ENCODE measurements around the gene GCDH. TPM values are rescaled to one million over a fixed set of nuclear protein-coding genes. Genes with fewer than 3 reads are reported as not detected.

GCDH gene
- total and polyA plus RNA-seq, 5 donors from 2014 or later = 15.1 to 40.0 (median 16.3) TPM

- peaks cover 0 to 24% (median 5%) of the 10 kb centered on the region in 4 donors for H3K4me1 Mint-ChIP-seq
- Histone ChIP-seq H3K36me3 (ENCODE audit: control insufficient read depth, insufficient read depth, low read length) (peaks cover 23% of the 10 kb centered on the region), H3K27ac (ENCODE audit: insufficient read depth, low read length, poor library complexity, severe bottlenecking) (no peak overlapping the region), H3K27me3 (ENCODE audit: control insufficient read depth, insufficient read depth, low read length) (no peaks in the 10 kb centered on the region), H3K9me3 (ENCODE audit: control insufficient read depth in 2 of 2, low read length in 2 of 2) (no peaks in the 10 kb centered on the region), H3K4me1 (ENCODE audit: control insufficient read depth, insufficient read depth, low read length, poor library complexity, severe bottlenecking) (peaks cover 4% of the 10 kb centered on the region), H3K4me3 (ENCODE audit: low read depth, low read length) (no peak overlapping the region)
- H3K27ac Mint-ChIP-seq = no peak overlapping the region
- H3K4me3 Mint-ChIP-seq = peak overlapping the region in 1 of 4 donors; percentile 71
- peaks cover 24% of the 10 kb centered on the region for H3K36me3 Mint-ChIP-seq
- peaks cover 0 to 5% (median 2%) of the 10 kb centered on the region in 7 donors for H3K9me3 Mint-ChIP-seq
- no peak for ATAC-seq (ENCODE audit: low read depth in 2 of 2)
- no peaks in the 10 kb centered on the region for H3K27me3 Mint-ChIP-seq
- DNase-seq = no peak
Measured at GRCh38 chr19:12875086-12875485, 15.9 kb upstream of the GCDH start.

DNA sequence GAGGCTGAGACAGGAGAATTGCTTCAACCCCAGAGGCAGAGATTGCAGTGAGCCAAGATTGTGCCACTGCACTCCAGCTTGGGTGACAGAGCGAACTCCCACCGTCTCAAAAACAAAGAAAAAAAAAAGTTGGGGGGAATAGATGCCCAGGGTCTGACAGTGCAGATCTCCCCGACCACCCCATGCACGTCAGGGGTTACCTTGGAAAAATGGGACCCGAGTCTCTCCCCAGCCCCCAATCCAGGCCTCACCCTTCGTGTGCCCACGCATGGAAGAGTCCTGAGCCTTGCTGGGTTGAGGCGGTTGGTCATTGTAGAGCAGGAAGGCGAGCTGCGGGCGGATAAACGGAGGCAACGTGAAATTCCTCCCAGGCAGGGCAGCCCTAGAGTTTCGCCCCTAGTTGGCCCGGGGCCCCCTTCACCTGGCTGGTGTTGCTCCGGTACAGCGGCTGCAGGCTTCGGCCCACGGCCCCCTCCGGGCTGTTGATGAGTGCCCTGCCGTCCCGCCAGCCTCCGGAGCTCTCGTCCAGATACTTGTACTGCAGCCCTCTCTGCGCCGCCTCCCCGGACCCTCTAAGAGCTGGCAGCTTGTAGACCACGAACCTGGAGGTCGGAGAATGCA, 10.3 kb upstream of the GCDH start:
- H3K27ac Mint-ChIP-seq = peak overlapping the region; percentile 43 to 82 (median 81)
- H3K36me3 Mint-ChIP-seq = peaks cover 8% of the 10 kb centered on the region
- H3K4me1 ChIP-seq (ENCODE audit: control insufficient read depth, insufficient read depth, low read length, poor library complexity, severe bottlenecking) = peaks cover 29% of the 10 kb centered on the region
- peaks cover 23% of the 10 kb centered on the region for H3K36me3 ChIP-seq (ENCODE audit: control insufficient read depth, insufficient read depth, low read length)
- peak overlapping the region; percentile 61 for H3K4me3 ChIP-seq (ENCODE audit: low read depth, low read length)
- peaks cover 0 to 3% (median 0%) of the 10 kb centered on the region in 7 donors for H3K9me3 Mint-ChIP-seq
- DNase-seq = no peak
- H3K9me3 ChIP-seq (ENCODE audit: control insufficient read depth in 2 of 2, low read length in 2 of 2) = peaks cover 0 to 6% of the 10 kb centered on the region in 2 experiments
- H3K27ac ChIP-seq (ENCODE audit: insufficient read depth, low read length, poor library complexity, severe bottlenecking) = peak overlapping the region; percentile 70
- H3K4me1 Mint-ChIP-seq = peaks cover 0 to 41% (median 11%) of the 10 kb centered on the region in 4 donors
- H3K4me3 Mint-ChIP-seq = peak overlapping the region; percentile 89 to 96 (median 92)
- ATAC-seq (ENCODE audit: low read depth in 2 of 2) = no peak
- no peaks in the 10 kb centered on the region for H3K27me3 Mint-ChIP-seq
- no peaks in the 10 kb centered on the region for H3K27me3 ChIP-seq (ENCODE audit: control insufficient read depth, insufficient read depth, low read length)

GRCh38 chr19:12881172-12881808, 9.7 kb upstream of the GCDH start, which contains the start of gene DNASE2:
Gene DNASE2 (minus strand): TSS chr19:12881449. CDS start chr19:12881375, 74 bp downstream.
- DNase-seq = peak; percentile 80 to 95 (median 83)
- H3K4me1 ChIP-seq (ENCODE audit: control insufficient read depth, insufficient read depth, low read length, poor library complexity, severe bottlenecking) = peaks cover 34% of the 10 kb centered on the region
- peak within 1 kb of the TSS; percentile 61 for H3K4me3 ChIP-seq (ENCODE audit: low read depth, low read length)
- H3K27me3 Mint-ChIP-seq = no peaks in the 10 kb centered on the region
- peaks cover 0 to 6% of the 10 kb centered on the region in 2 experiments for H3K9me3 ChIP-seq (ENCODE audit: control insufficient read depth in 2 of 2, low read length in 2 of 2)
- H3K4me3 Mint-ChIP-seq = peak within 1 kb of the TSS; percentile 89 to 96 (median 92)
- H3K9me3 Mint-ChIP-seq = peaks cover 0 to 3% (median 0%) of the 10 kb centered on the region in 7 donors
- peak within 1 kb of the TSS; percentile 81 to 92 (median 86) for H3K27ac Mint-ChIP-seq
- peaks cover 17% of the 10 kb centered on the region for H3K36me3 ChIP-seq (ENCODE audit: control insufficient read depth, insufficient read depth, low read length)
- H3K27me3 ChIP-seq (ENCODE audit: control insufficient read depth, insufficient read depth, low read length) = no peaks in the 10 kb centered on the region
- H3K27ac ChIP-seq (ENCODE audit: insufficient read depth, low read length, poor library complexity, severe bottlenecking) = peak within 1 kb of the TSS; percentile 70
- H3K4me1 Mint-ChIP-seq = peaks cover 0 to 43% (median 11%) of the 10 kb centered on the region in 4 donors
- H3K36me3 Mint-ChIP-seq = peaks cover 8% of the 10 kb centered on the region
- ATAC-seq (ENCODE audit: low read depth in 2 of 2) = peak; percentile 76 to 82

GRCh38 chr19:12882589-12882988, 8.4 kb upstream of the GCDH start:
- Mint-ChIP-seq H3K36me3 (peaks cover 8% of the 10 kb centered on the region), H3K4me3 (peak overlapping the region; percentile 81 to 94 (median 90)), H3K9me3 (peaks cover 0 to 3% (median 0%) of the 10 kb centered on the region in 7 donors), H3K27ac (peak overlapping the region in 1 of 3 donors; percentile 11), H3K4me1 (peaks cover 0 to 43% (median 11%) of the 10 kb centered on the region in 4 donors), H3K27me3 (no peaks in the 10 kb centered on the region)
- ATAC-seq (ENCODE audit: low read depth in 2 of 2) = no peak
- Histone ChIP-seq H3K27me3 (ENCODE audit: control insufficient read depth, insufficient read depth, low read length) (no peaks in the 10 kb centered on the region), H3K4me1 (ENCODE audit: control insufficient read depth, insufficient read depth, low read length, poor library complexity, severe bottlenecking) (peaks cover 34% of the 10 kb centered on the region), H3K9me3 (ENCODE audit: control insufficient read depth in 2 of 2, low read length in 2 of 2) (peaks cover 0 to 6% of the 10 kb centered on the region in 2 experiments), H3K4me3 (ENCODE audit: low read depth, low read length) (no peak overlapping the region), H3K27ac (ENCODE audit: insufficient read depth, low read length, poor library complexity, severe bottlenecking) (no peak overlapping the region), H3K36me3 (ENCODE audit: control insufficient read depth, insufficient read depth, low read length) (peaks cover 12% of the 10 kb centered on the region)
- DNase-seq = no peak

GRCh38 chr19:12884202-12884601, 6.8 kb upstream of the GCDH start:
- no peak overlapping the region for H3K4me3 ChIP-seq (ENCODE audit: low read depth, low read length)
- no peak overlapping the region for H3K27ac ChIP-seq (ENCODE audit: insufficient read depth, low read length, poor library complexity, severe bottlenecking)
- H3K27me3 ChIP-seq (ENCODE audit: control insufficient read depth, insufficient read depth, low read length) = no peaks in the 10 kb centered on the region
- DNase-seq (no peak), ATAC-seq (ENCODE audit: low read depth in 2 of 2) (no peak)
- peaks cover 0 to 3% (median 0%) of the 10 kb centered on the region in 7 donors for H3K9me3 Mint-ChIP-seq
- H3K27me3 Mint-ChIP-seq = no peaks in the 10 kb centered on the region
- H3K9me3 ChIP-seq (ENCODE audit: control insufficient read depth in 2 of 2, low read length in 2 of 2) = peaks cover 0 to 6% of the 10 kb centered on the region in 2 experiments
- peak overlapping the region in 3 of 4 donors; percentile 41 to 94 (median 66) for H3K4me3 Mint-ChIP-seq
- peak overlapping the region in 1 of 3 donors; percentile 31 for H3K27ac Mint-ChIP-seq
- peaks cover 0 to 39% (median 12%) of the 10 kb centered on the region in 4 donors for H3K4me1 Mint-ChIP-seq
- H3K36me3 ChIP-seq (ENCODE audit: control insufficient read depth, insufficient read depth, low read length) = no peaks in the 10 kb centered on the region
- no peaks in the 10 kb centered on the region for H3K36me3 Mint-ChIP-seq
- peaks cover 34% of the 10 kb centered on the region for H3K4me1 ChIP-seq (ENCODE audit: control insufficient read depth, insufficient read depth, low read length, poor library complexity, severe bottlenecking)

DNA sequence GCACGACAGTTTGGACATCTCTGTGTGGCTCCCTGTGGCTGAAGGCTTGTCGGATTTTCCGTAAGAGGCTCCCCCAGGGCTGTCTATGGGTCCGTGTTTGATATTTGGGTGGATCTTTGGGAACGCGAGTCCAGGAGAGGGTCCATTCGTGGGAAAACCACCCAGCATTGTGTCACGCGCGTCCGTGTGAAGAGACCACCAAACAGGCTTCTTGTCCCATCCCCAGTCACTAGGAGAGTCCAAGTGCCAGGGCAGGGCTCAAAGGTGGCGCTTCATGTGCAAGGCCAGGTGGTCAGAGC, 6.4 kb upstream of the GCDH start:
- no peak for DNase-seq
- no peaks in the 10 kb centered on the region for H3K27me3 Mint-ChIP-seq
- H3K27ac Mint-ChIP-seq = peak overlapping the region in 1 of 3 donors; percentile 85
- no peak overlapping the region for H3K27ac ChIP-seq (ENCODE audit: insufficient read depth, low read length, poor library complexity, severe bottlenecking)
- peaks cover 0 to 36% (median 13%) of the 10 kb centered on the region in 4 donors for H3K4me1 Mint-ChIP-seq
- peaks cover 0 to 3% (median 0%) of the 10 kb centered on the region in 7 donors for H3K9me3 Mint-ChIP-seq
- H3K4me1 ChIP-seq (ENCODE audit: control insufficient read depth, insufficient read depth, low read length, poor library complexity, severe bottlenecking) = peaks cover 34% of the 10 kb centered on the region
- H3K36me3 Mint-ChIP-seq = no peaks in the 10 kb centered on the region
- ATAC-seq (ENCODE audit: low read depth in 2 of 2) = no peak
- H3K4me3 ChIP-seq (ENCODE audit: low read depth, low read length) = no peak overlapping the region
- H3K36me3 ChIP-seq (ENCODE audit: control insufficient read depth, insufficient read depth, low read length) = no peaks in the 10 kb centered on the region
- peaks cover 0 to 6% of the 10 kb centered on the region in 2 experiments for H3K9me3 ChIP-seq (ENCODE audit: control insufficient read depth in 2 of 2, low read length in 2 of 2)
- no peaks in the 10 kb centered on the region for H3K27me3 ChIP-seq (ENCODE audit: control insufficient read depth, insufficient read depth, low read length)
- peak overlapping the region in 3 of 4 donors; percentile 87 to 96 (median 91) for H3K4me3 Mint-ChIP-seq

GRCh38 chr19:12884926-12885748, 5.8 kb upstream of the GCDH start:
- Histone ChIP-seq H3K4me3 (ENCODE audit: low read depth, low read length) (peak overlapping the region; percentile 13), H3K27ac (ENCODE audit: insufficient read depth, low read length, poor library complexity, severe bottlenecking) (peak overlapping the region; percentile 33), H3K9me3 (ENCODE audit: control insufficient read depth in 2 of 2, low read length in 2 of 2) (peaks cover 0 to 6% of the 10 kb centered on the region in 2 experiments), H3K36me3 (ENCODE audit: control insufficient read depth, insufficient read depth, low read length) (no peaks in the 10 kb centered on the region), H3K4me1 (ENCODE audit: control insufficient read depth, insufficient read depth, low read length, poor library complexity, severe bottlenecking) (peaks cover 30% of the 10 kb centered on the region), H3K27me3 (ENCODE audit: control insufficient read depth, insufficient read depth, low read length) (no peaks in the 10 kb centered on the region)
- peak overlapping the region; percentile 87 to 96 (median 94) for H3K4me3 Mint-ChIP-seq
- H3K9me3 Mint-ChIP-seq = peaks cover 0 to 3% (median 0%) of the 10 kb centered on the region in 7 donors
- DNase-seq (peak; percentile 76 to 96 (median 88)), ATAC-seq (ENCODE audit: low read depth in 2 of 2) (peak; percentile 60 to 73)
- no peaks in the 10 kb centered on the region for H3K36me3 Mint-ChIP-seq
- H3K27ac Mint-ChIP-seq = peak overlapping the region in 2 of 3 donors; percentile 81 to 85
- peaks cover 0 to 33% (median 11%) of the 10 kb centered on the region in 4 donors for H3K4me1 Mint-ChIP-seq
- H3K27me3 Mint-ChIP-seq = no peaks in the 10 kb centered on the region
